Astrocyte (in vitro differentiated cells and primary cell): Measurements from ENCODE around the gene TNP1.

ENCODE experiments used
- EZH2 ChIP-seq: IDR thresholded peaks from 2 replicates; pipeline ENCODE4 v1.6.1; 2012; ENCODE audit warnings: mild to moderate bottlenecking, low read length, inconsistent platforms; ENCODE audit not compliant: insufficient read depth
- TF ChIP-seq, protein P1 (sequence below): IDR thresholded peaks from 2 replicates; pipeline ENCODE4 v1.5.1; 2011; ENCODE audit warnings: low read depth, mild to moderate bottlenecking, inconsistent platforms, low read length, moderate library complexity; ENCODE audit not compliant: insufficient read depth

DNA sequence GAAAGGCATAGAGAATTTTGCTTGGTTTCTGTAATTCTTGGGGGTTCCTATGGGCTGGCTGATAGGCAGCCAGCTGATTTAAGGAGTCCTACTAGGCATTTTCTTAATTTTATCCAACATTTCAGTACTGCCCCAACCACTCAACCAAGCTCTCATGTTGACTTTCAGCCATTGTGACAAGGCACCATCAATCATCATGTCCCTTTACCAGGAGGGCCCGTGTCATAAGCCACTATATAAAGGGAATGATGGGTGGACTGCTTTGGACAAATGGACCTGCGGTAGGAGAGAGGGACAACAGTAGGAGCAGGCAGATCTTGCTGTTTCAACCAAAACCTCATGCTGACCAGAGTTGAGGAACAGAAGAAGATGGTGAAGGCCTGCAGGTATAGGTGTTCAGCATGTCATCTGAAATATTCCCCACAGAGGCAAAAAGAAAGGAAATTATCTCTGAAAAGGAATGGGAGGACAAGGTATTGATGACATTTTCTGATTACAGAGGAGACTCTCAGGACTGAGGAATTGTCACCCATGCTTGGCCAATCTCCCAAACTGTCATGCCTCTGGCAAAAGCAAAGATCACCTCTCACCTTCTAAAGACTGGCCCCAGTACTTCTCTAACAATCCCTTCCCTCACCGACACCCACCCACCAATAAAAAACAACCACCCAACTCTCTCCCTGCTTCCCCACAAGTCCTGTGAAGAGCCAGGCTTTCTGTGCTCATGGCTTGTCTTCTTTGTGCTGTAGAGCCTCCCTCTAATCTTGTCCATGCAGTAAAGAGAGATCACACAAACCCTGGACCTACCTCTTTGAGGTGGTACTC is 10.9 kb upstream of the TNP1 start:
- TF ChIP-seq, protein P1, sequence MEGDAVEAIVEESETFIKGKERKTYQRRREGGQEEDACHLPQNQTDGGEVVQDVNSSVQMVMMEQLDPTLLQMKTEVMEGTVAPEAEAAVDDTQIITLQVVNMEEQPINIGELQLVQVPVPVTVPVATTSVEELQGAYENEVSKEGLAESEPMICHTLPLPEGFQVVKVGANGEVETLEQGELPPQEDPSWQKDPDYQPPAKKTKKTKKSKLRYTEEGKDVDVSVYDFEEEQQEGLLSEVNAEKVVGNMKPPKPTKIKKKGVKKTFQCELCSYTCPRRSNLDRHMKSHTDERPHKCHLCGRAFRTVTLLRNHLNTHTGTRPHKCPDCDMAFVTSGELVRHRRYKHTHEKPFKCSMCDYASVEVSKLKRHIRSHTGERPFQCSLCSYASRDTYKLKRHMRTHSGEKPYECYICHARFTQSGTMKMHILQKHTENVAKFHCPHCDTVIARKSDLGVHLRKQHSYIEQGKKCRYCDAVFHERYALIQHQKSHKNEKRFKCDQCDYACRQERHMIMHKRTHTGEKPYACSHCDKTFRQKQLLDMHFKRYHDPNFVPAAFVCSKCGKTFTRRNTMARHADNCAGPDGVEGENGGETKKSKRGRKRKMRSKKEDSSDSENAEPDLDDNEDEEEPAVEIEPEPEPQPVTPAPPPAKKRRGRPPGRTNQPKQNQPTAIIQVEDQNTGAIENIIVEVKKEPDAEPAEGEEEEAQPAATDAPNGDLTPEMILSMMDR = no peak
- no peak for TF ChIP-seq EZH2
